ENCODE results near the gene AFTPH. TPM values are rescaled to one million over a fixed set of nuclear protein-coding genes. Genes with fewer than 3 reads are reported as not detected.

AFTPH gene
- polyA plus RNA-seq, 1 of the 3 experiments (the other 2 are of a cell fraction) = 7.4 TPM

DNA sequence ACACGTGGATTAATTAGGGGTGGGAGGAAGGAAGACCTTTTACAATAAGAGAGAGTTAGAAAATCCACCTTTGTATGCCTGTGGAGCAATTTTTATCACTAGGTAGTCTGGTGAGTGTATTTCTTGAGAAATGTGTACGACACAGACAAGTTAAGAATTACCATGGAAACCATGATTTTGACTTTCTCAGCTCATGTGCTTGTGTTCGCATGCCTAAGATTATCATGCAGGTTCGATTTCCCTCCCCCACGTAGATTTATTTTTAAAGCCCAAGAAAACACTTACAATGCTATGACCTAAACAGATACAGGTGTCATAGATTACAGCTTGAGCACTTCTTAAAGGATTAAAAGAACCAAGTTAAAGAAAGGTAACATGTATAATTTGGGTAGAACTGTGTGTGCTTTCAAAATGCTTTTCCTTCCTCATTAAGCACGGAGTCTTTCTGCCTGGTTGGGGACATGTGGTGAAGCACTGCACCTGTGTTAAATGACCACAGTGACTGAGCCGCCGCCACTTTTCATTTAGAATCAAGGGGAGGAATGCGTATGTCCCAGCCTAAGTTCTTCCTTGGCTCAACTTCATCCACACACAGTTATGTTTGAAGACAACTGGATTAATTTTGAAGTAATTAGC, 113.0 kb downstream of the AFTPH start:
- H3K4me2 ChIP-seq = no peak overlapping the region
- H3K27ac ChIP-seq (ENCODE audit: low read depth in 2 of 2, low read length in 1 of 2) = no peak overlapping the region
- DNase-seq = no peak
- TF ChIP-seq NFIC (IDR thresholded peaks at IDR 0.05; ENCODE audit: borderline replicate concordance) = no peak
- TF ChIP-seq RCOR1 (IDR thresholded peaks at IDR 0.05; ENCODE audit: low read length) = no peak
- no peak for TF ChIP-seq RFX5 (IDR thresholded peaks at IDR 0.05; ENCODE audit: low read length)
- TF ChIP-seq, protein P1, sequence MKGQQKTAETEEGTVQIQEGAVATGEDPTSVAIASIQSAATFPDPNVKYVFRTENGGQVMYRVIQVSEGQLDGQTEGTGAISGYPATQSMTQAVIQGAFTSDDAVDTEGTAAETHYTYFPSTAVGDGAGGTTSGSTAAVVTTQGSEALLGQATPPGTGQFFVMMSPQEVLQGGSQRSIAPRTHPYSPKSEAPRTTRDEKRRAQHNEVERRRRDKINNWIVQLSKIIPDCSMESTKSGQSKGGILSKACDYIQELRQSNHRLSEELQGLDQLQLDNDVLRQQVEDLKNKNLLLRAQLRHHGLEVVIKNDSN (IDR thresholded peaks at IDR 0.05; ENCODE audit: borderline replicate concordance, low read depth) = no peak
- no peak for TF ChIP-seq TEAD4 (IDR thresholded peaks at IDR 0.05; ENCODE audit: borderline replicate concordance, insufficient read depth)
- no peak for TF ChIP-seq RXRA (IDR thresholded peaks at IDR 0.05; ENCODE audit: borderline replicate concordance, low read depth)
- no peak for TF ChIP-seq EZH2phosphoT487 (IDR thresholded peaks at IDR 0.05; ENCODE audit: borderline replicate concordance, low read depth)
- TF ChIP-seq YY1 (IDR thresholded peaks at IDR 0.05; ENCODE audit: low read depth) = no peak
- TF ChIP-seq, protein P2, sequence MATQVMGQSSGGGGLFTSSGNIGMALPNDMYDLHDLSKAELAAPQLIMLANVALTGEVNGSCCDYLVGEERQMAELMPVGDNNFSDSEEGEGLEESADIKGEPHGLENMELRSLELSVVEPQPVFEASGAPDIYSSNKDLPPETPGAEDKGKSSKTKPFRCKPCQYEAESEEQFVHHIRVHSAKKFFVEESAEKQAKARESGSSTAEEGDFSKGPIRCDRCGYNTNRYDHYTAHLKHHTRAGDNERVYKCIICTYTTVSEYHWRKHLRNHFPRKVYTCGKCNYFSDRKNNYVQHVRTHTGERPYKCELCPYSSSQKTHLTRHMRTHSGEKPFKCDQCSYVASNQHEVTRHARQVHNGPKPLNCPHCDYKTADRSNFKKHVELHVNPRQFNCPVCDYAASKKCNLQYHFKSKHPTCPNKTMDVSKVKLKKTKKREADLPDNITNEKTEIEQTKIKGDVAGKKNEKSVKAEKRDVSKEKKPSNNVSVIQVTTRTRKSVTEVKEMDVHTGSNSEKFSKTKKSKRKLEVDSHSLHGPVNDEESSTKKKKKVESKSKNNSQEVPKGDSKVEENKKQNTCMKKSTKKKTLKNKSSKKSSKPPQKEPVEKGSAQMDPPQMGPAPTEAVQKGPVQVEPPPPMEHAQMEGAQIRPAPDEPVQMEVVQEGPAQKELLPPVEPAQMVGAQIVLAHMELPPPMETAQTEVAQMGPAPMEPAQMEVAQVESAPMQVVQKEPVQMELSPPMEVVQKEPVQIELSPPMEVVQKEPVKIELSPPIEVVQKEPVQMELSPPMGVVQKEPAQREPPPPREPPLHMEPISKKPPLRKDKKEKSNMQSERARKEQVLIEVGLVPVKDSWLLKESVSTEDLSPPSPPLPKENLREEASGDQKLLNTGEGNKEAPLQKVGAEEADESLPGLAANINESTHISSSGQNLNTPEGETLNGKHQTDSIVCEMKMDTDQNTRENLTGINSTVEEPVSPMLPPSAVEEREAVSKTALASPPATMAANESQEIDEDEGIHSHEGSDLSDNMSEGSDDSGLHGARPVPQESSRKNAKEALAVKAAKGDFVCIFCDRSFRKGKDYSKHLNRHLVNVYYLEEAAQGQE (IDR thresholded peaks at IDR 0.05; ENCODE audit: low read depth, low read length) = no peak
- no peak for TF ChIP-seq NRF1 (IDR thresholded peaks at IDR 0.05; ENCODE audit: low read depth, low read length)
- TF ChIP-seq, protein P3, sequence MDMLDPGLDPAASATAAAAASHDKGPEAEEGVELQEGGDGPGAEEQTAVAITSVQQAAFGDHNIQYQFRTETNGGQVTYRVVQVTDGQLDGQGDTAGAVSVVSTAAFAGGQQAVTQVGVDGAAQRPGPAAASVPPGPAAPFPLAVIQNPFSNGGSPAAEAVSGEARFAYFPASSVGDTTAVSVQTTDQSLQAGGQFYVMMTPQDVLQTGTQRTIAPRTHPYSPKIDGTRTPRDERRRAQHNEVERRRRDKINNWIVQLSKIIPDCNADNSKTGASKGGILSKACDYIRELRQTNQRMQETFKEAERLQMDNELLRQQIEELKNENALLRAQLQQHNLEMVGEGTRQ (IDR thresholded peaks at IDR 0.05; ENCODE audit: borderline replicate concordance, low read depth, low read length) = no peak
- no peak for TF ChIP-seq TAF1 (IDR thresholded peaks at IDR 0.05; ENCODE audit: borderline replicate concordance, low read depth, low read length)
- TF ChIP-seq, protein P4, sequence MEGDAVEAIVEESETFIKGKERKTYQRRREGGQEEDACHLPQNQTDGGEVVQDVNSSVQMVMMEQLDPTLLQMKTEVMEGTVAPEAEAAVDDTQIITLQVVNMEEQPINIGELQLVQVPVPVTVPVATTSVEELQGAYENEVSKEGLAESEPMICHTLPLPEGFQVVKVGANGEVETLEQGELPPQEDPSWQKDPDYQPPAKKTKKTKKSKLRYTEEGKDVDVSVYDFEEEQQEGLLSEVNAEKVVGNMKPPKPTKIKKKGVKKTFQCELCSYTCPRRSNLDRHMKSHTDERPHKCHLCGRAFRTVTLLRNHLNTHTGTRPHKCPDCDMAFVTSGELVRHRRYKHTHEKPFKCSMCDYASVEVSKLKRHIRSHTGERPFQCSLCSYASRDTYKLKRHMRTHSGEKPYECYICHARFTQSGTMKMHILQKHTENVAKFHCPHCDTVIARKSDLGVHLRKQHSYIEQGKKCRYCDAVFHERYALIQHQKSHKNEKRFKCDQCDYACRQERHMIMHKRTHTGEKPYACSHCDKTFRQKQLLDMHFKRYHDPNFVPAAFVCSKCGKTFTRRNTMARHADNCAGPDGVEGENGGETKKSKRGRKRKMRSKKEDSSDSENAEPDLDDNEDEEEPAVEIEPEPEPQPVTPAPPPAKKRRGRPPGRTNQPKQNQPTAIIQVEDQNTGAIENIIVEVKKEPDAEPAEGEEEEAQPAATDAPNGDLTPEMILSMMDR (IDR thresholded peaks at IDR 0.05) = no peak
- TF ChIP-seq JUND (IDR thresholded peaks at IDR 0.05) = no peak
- no peak for TF ChIP-seq GATA2 (CRISPR knock-in tag; IDR thresholded peaks at IDR 0.05)
- no peak for TF ChIP-seq RAD21 (IDR thresholded peaks at IDR 0.05; ENCODE audit: low read length)
- TF ChIP-seq TCF12 (IDR thresholded peaks at IDR 0.05) = no peak
- TF ChIP-seq, protein P5, sequence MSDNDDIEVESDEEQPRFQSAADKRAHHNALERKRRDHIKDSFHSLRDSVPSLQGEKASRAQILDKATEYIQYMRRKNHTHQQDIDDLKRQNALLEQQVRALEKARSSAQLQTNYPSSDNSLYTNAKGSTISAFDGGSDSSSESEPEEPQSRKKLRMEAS (IDR thresholded peaks at IDR 0.05; ENCODE audit: low read depth) = no peak
- no peak for TF ChIP-seq SIN3A (IDR thresholded peaks at IDR 0.05; ENCODE audit: borderline replicate concordance, low read depth, low read length)
- peaks cover 87% of the 10 kb centered on the region for H3K79me2 ChIP-seq (ENCODE audit: insufficient read depth)
- H3K9me3 ChIP-seq = no peaks in the 10 kb centered on the region
- ChIA-PET CTCF (interaction anchor here (0.6 to 5.1 kb wide), 5 partner anchors 9 to 306 kb away, joined by 3 to 34 read pairs (median 4); partner anchors contain the start of gene SERTAD2), POLR2A (no interaction called here)
- H2AFZ ChIP-seq (ENCODE audit: low read depth) = no peak overlapping the region
- no peak overlapping the region for H3K9ac ChIP-seq
- peaks cover 3% of the 10 kb centered on the region for H3F3A ChIP-seq (replicated peaks; ENCODE audit: insufficient read depth)
- 93% methylated on average over 9 of the region's 9 CpGs for WGBS (ENCODE audit: low lambda C conversion rate)
- peaks cover 32 to 43% of the 10 kb centered on the region in 2 experiments for H3K36me3 ChIP-seq (replicated peaks in 1 of 2; ENCODE audit: control insufficient read depth in 1 of 2, insufficient read depth in 2 of 2, low read length in 1 of 2)
- H3K27me3 ChIP-seq (ENCODE audit: insufficient read depth) = no peaks in the 10 kb centered on the region
- no peak overlapping the region for H3K4me3 ChIP-seq (ENCODE audit: low read depth in 2 of 2, low read length in 1 of 2)
- H3K4me1 ChIP-seq (ENCODE audit: control insufficient read depth in 1 of 2, insufficient read depth in 2 of 2, low read depth in 1 of 2, low read length in 1 of 2) = peaks cover 16 to 38% of the 10 kb centered on the region in 2 experiments; a peak in 3 of 4 replicates
- H3K9me2 ChIP-seq = no peaks in the 10 kb centered on the region
- H4K20me1 ChIP-seq (ENCODE audit: insufficient read depth) = peaks cover 80% of the 10 kb centered on the region
